K562 (cell line): ENCODE measurements around the gene HOXD9. TPM values are rescaled to one million over a fixed set of nuclear protein-coding genes. Genes with fewer than 3 reads are reported as not detected.

Experiments
- ATAC-seq: fragments of 200-7000 bp; cut with Tn5 transposase; 3 replicates; pipeline ENCODE4 v1.9.1; 2020; ENCODE audit warnings: moderate library complexity
- BruUV-seq: library from RNA; stranded (reverse); fragments of 400-500 nt; replicated peaks from 2 replicates; lab custom pipeline; 2021; lab: Mats Ljungman, UMichigan
- CTCF ChIA-PET: fragments of 300-600 bp; formaldehyde crosslinking; extraction: SDS; loops from one replicate; lab custom pipeline; 2021; ENCODE audit warnings: low intra/inter-chr PET ratio; lab: Yijun Ruan, JAX
- POLR2A ChIA-PET: fragments of 300-600, 350-650 bp; sonication (Branson Sonifier 250); formaldehyde crosslinking; extraction: SDS; loops from one replicate; lab custom pipeline; 2021; ENCODE audit warnings: antibody characterized with exemption, inconsistent platforms; lab: Yijun Ruan, JAX
- DNase-seq, 4 experiments: peaks; one replicate each; pipeline versions ENCODE4 v3.0.0 to v3.0.0-alpha.2; 2011 to 2018; ENCODE audit warnings: low spot score in 3 of 4, mixed read lengths in 3 of 4; ENCODE audit errors: extremely low read depth in 1 of 4
- FAIRE-seq: peaks from 2 replicates; lab custom pipeline; 2011; peaks lifted over from hg19 to GRCh38; lab: Jason Lieb, UNC
- H2AFZ ChIP-seq: 2 replicates; pipeline ENCODE4 v1.6.0; 2011; ENCODE audit warnings: low read depth, low read length, control low read depth, inconsistent platforms
- H3K27ac ChIP-seq: fragments of 200-600 bp; 3 replicates; pipeline ENCODE4 v1.8.0; 2011; ENCODE audit warnings: low read depth, mild to moderate bottlenecking, control low read depth, inconsistent platforms, low read length, moderate library complexity, mixed read lengths; ENCODE audit errors: extremely low read depth
- H3K27me3 ChIP-seq, 2 experiments: fragments of 300-600 bp in 1 of 2; 2 replicates in 1 of 2; 3 replicates in 1 of 2; pipeline versions ENCODE4 v1.6.0 to v1.8.0; 2011; ENCODE audit warnings: inconsistent platforms in 2 of 2, low read length in 2 of 2, mild to moderate bottlenecking in 1 of 2, mixed read lengths in 1 of 2, moderate library complexity in 1 of 2; ENCODE audit not compliant: control insufficient read depth in 2 of 2, insufficient read depth in 2 of 2
- H3K36me3 ChIP-seq: fragments of 300-600 bp; 3 replicates; pipeline ENCODE4 v1.8.0; 2011; ENCODE audit warnings: mild to moderate bottlenecking, low read length, inconsistent platforms; ENCODE audit not compliant: control insufficient read depth, insufficient read depth
- H3K4me1 ChIP-seq, 2 experiments: fragments of 200-600 bp in 1 of 2; replicated peaks in 1 of 2; 2 replicates in 1 of 2; 3 replicates in 1 of 2; pipeline versions ENCODE4 v1.5.1 to v1.8.0; 2011; ENCODE audit warnings: inconsistent platforms in 2 of 2, low read length in 2 of 2, mild to moderate bottlenecking in 1 of 2, mixed read lengths in 1 of 2, moderate library complexity in 1 of 2; ENCODE audit not compliant: control insufficient read depth in 2 of 2, insufficient read depth in 2 of 2
- H3K4me2 ChIP-seq: 2 replicates; pipeline ENCODE4 v1.6.1; 2011; ENCODE audit warnings: low read length, control low read depth, inconsistent platforms, mixed read lengths; ENCODE audit not compliant: insufficient read depth
- H3K4me3 ChIP-seq: fragments of 200-600 bp; sonication (generic), shearing (Covaris generic); 2 replicates; pipeline ENCODE4 v1.5.1; 2016; ENCODE audit warnings: control low read depth, inconsistent platforms
- H3K79me2 ChIP-seq: fragments of 200-600 bp; 3 replicates; pipeline ENCODE4 v1.8.0; 2011; ENCODE audit warnings: low read length, inconsistent platforms; ENCODE audit not compliant: control insufficient read depth, insufficient read depth
- H3K9ac ChIP-seq, 2 experiments: 2 replicates each; pipeline versions ENCODE4 v1.6.0 to v1.6.1; 2011; ENCODE audit warnings: low read depth in 2 of 2, low read length in 2 of 2, control low read depth in 1 of 2, inconsistent platforms in 1 of 2, mild to moderate bottlenecking in 1 of 2, mixed read lengths in 1 of 2; ENCODE audit not compliant: insufficient read depth in 1 of 2
- H3K9me1 ChIP-seq: one replicate; pipeline ENCODE4 v1.6.0; 2011; ENCODE audit warnings: inconsistent platforms, mild to moderate bottlenecking, low read length, moderate library complexity; ENCODE audit not compliant: control insufficient read depth, insufficient read depth
- H3K9me3 ChIP-seq: replicated peaks from 2 replicates; pipeline ENCODE4 v1.5.1; 2011; ENCODE audit warnings: low read depth, low read length, inconsistent platforms; ENCODE audit not compliant: control insufficient read depth, insufficient read depth
- H4K20me1 ChIP-seq: replicated peaks from 2 replicates; pipeline ENCODE4 v1.6.1; 2011; ENCODE audit warnings: low read length, inconsistent platforms, mixed read lengths; ENCODE audit not compliant: control insufficient read depth, insufficient read depth
- CHCHD3 ChIP-seq: fragments of 250-450 bp; sonication (Bioruptor Pico); IDR thresholded peaks from 2 replicates; pipeline ENCODE4 v2.1.2; 2022; ENCODE audit warnings: mild to moderate bottlenecking
- HEY1 ChIP-seq: fragments of 250-450 bp; sonication (Bioruptor Pico); IDR thresholded peaks from 2 replicates; pipeline ENCODE4 v1.5.0; 2020; ENCODE audit warnings: mild to moderate bottlenecking, moderate library complexity, borderline replicate concordance
- RFX1 ChIP-seq: fragments of 450-650 bp; IDR thresholded peaks from 2 replicates; pipeline ENCODE4 v1.6.1; 2016; ENCODE audit warnings: mild to moderate bottlenecking, moderate library complexity
- SAP30 ChIP-seq: fragments of 200-600 bp; sonication (generic); IDR thresholded peaks from 2 replicates; pipeline ENCODE4 v1.6.1; 2012; ENCODE audit warnings: borderline replicate concordance, low read depth, mild to moderate bottlenecking, moderate library complexity, low read length, control low read depth, inconsistent platforms; ENCODE audit not compliant: insufficient read depth, poor library complexity, severe bottlenecking
- ZKSCAN1 ChIP-seq: fragments of 150-350 bp; IDR thresholded peaks from 2 replicates; pipeline ENCODE4 v1.6.1; 2016; ENCODE audit warnings: low read depth, low read length
- ZNF212 ChIP-seq: fragments of 450-650 bp; formaldehyde crosslinking; IDR thresholded peaks from 2 replicates; pipeline ENCODE4 v1.4.0; 2020; ENCODE audit warnings: mild to moderate bottlenecking
- ZNF77 ChIP-seq: fragments of 250-450 bp; sonication (Bioruptor Pico); IDR thresholded peaks from 2 replicates; pipeline ENCODE4 v1.5.0; 2020
- WGBS: fragments of 100-300 bp; shearing (Covaris generic); methylation state at CpG from one replicate; pipeline ENCODE4 v1.1.6; 2016; ENCODE audit warnings: low coverage, mixed read lengths; ENCODE audit not compliant: insufficient coverage; ENCODE audit errors: missing lambda C conversion rate; 5-methylcytosine and 5-hydroxymethylcytosine counted together
- in situ Hi-C: fragments of 300-500 bp; cut with MboI; formaldehyde crosslinking; loops from 4 replicates; pipeline ENCODE4 v1.15.0; 2018; ENCODE audit warnings: inconsistent platforms, mixed read lengths
- intact Hi-C: fragments of 100-400 bp; cut with micrococcal nuclease; formaldehyde crosslinking; loops from 2 replicates; pipeline ENCODE4 v1.14.2; 2022
- polyA plus RNA-seq, 8 experiments: library from polyadenylated mRNA; depleted of rRNA in 4 of 8; stranded (reverse) in 5 of 8; unstranded in 3 of 8; fragments of >200 nt; fragmentation: Nextera tagmentation in 2 of 8; fragmentation: Illumina TruSeq in 1 of 8; extraction: Ambion mirVana in 2 of 8; extraction: Trizol in 1 of 8; gene quantifications; 2 replicates each; pipeline versions ENCODE4 v1.2.1 to v1.2.3, GENCODE V29; 2011 to 2014; ENCODE audit warnings: inconsistent platforms in 1 of 8, missing spikeins in 1 of 8
- total RNA-seq, 7 experiments: library from RNA; depleted of rRNA in 6 of 7; stranded (reverse); fragments of >200 nt in 6 of 7; fragmentation: Illumina TruSeq in 2 of 7; extraction: Trizol in 2 of 7; gene quantifications; 2 replicates each; pipeline versions ENCODE4 v1.2.1 to v1.2.3, GENCODE V29; 2011 to 2021; ENCODE audit warnings: low replicate concordance in 1 of 7
- TF ChIP-seq, protein P1 (sequence below): fragments of 450-650 bp; IDR thresholded peaks from one replicate; pipeline ENCODE4 v1.6.1; 2018; ENCODE audit warnings: mild to moderate bottlenecking, moderate library complexity; ENCODE audit not compliant: partially characterized antibody

HOXD9 gene
- total and polyA plus RNA-seq, 9 of the 15 experiments (the other 6 are each of a cell fraction or from before 2014, with no cell fraction given): not detected

DNA sequence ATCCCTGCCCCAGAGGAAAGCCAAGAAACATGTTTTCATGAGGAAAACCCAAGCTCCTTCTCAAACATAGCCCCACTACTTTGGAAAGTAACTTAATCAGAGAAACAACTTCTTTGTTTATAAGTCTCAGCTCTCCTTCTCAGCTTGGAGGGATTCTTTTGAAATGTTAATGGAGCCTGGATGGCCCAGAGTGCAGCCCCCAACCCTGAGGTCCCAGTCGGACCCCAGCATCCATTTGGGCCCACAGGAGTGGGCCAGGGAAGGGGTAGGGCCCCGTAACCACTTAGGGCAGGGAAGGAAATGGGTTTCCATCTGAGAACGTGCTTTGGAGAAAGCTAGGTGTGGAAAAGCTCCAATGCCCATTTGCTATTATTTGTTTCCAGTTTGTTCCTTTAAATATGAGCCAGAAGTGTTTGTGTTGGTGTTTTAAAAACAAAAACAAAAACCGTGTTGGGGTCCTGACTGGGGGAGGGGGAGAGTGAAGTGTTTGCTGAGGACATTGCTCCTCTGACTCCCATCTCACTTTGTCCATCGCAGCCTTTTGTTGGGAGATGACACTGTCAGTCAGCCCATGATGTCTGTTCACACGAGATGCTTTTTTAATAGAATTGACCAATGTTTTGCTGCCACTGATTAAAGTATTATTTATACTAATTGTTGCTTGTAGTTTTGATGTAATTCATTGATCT lies 33.0 kb downstream of the HOXD9 start (continued):
- TF ChIP-seq ZNF212: no peak

DNA sequence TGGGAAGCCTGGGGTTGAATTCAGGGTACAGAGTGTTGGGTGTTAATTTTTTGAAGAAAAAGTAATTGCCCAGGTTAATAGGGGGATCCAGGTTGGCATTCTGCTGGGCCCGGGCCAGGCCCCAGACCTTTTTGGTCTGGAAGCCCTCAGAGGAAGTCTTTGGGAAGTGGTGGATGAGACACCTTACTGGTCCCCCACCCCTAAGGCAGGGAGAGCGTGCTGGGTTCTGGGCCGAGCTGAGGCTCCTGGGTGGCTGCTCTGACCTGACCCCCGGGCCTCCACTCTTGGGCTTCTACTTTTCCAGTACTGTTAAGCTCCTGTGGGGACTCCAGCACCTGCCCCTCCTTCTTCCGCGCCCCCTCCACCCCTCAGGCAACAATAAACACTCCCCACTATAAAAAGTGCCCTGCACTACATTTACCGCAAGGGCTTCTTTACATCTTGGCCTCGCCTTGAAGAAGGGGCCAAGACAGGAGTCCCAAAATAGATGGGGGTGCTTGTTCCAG lies 33.8 kb downstream of the HOXD9 start:
- 2% methylated on average over 8 of the region's 8 CpGs for WGBS
- no peak overlapping the region for H3K4me2 ChIP-seq
- FAIRE-seq (no peak), DNase-seq (no peak), ATAC-seq (no peak)
- ChIA-PET POLR2A (no interaction called here), CTCF (no interaction called here)
- no peak overlapping the region for H3K4me3 ChIP-seq
- no peak overlapping the region for H3K9ac ChIP-seq
- TF ChIP-seq CHCHD3 (CRISPR knock-in tag): no peak
- no peak for TF ChIP-seq ZNF77 (CRISPR knock-in tag)
- no peak for TF ChIP-seq RFX1
- TF ChIP-seq ZKSCAN1: no peak
- TF ChIP-seq HEY1: no peak
- no peak for TF ChIP-seq SAP30
- TF ChIP-seq, protein P1, sequence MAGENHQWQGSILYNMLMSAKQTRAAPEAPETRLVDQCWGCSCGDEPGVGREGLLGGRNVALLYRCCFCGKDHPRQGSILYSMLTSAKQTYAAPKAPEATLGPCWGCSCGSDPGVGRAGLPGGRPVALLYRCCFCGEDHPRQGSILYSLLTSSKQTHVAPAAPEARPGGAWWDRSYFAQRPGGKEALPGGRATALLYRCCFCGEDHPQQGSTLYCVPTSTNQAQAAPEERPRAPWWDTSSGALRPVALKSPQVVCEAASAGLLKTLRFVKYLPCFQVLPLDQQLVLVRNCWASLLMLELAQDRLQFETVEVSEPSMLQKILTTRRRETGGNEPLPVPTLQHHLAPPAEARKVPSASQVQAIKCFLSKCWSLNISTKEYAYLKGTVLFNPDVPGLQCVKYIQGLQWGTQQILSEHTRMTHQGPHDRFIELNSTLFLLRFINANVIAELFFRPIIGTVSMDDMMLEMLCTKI: no peak
- no peaks in the 10 kb centered on the region for H3K9me3 ChIP-seq
- no peaks in the 10 kb centered on the region for H3K79me2 ChIP-seq
- H3K27me3 ChIP-seq: peaks cover 67 to 74% of the 10 kb centered on the region in 2 experiments
- H3K27ac ChIP-seq: no peak overlapping the region
- H2AFZ ChIP-seq: no peak overlapping the region
- no peaks in the 10 kb centered on the region; the same call in 1 of the 2 replicates for H4K20me1 ChIP-seq
- no peaks in the 10 kb centered on the region for H3K36me3 ChIP-seq
- BruUV-seq: no TSS peak
- peaks cover 0 to 28% of the 10 kb centered on the region in 2 experiments; a peak in 2 of 5 replicates for H3K4me1 ChIP-seq
- intact Hi-C loops: no loop called here
- no peaks in the 10 kb centered on the region for H3K9me1 ChIP-seq
- in situ Hi-C loops: no loop called here
